IMR-90 (cell line): ENCODE measurements around the gene ENDOG. TPM values are rescaled to one million over a fixed set of nuclear protein-coding genes. Genes with fewer than 3 reads are reported as not detected.

ENCODE experiments used
- ATAC-seq: fragments of 200-7000 bp; cut with Tn5 transposase; 2 replicates; pipeline ENCODE4 v1.9.1; 2020; ENCODE audit warnings: low read depth, mild to moderate bottlenecking, moderate library complexity
- BruUV-seq: library from RNA; stranded (reverse); fragments of 400-500 nt; replicated peaks from 2 replicates; lab custom pipeline; 2021; lab: Mats Ljungman, UMichigan
- CTCF ChIA-PET: fragments of 300-600 bp; formaldehyde crosslinking; extraction: SDS; loops from one replicate; lab custom pipeline; 2021; ENCODE audit warnings: antibody characterized with exemption; lab: Yijun Ruan, JAX
- POLR2A ChIA-PET: fragments of 300-600 bp; sonication (Branson Sonifier 250); formaldehyde crosslinking; loops from one replicate; lab custom pipeline; 2022; ENCODE audit warnings: antibody characterized with exemption; ENCODE audit not compliant: unreplicated experiment; lab: Charles Lee
- DNase-seq: peaks from one replicate; pipeline ENCODE4 v3.0.0; 2013
- H2AFZ ChIP-seq: replicated peaks from 2 replicates; pipeline ENCODE3; 2013; ENCODE audit warnings: low read length, mild to moderate bottlenecking; ENCODE audit not compliant: poor library complexity
- H2AK5ac ChIP-seq: 2 replicates; pipeline ENCODE4 v1.6.1; 2013; ENCODE audit warnings: low read depth, low read length, inconsistent platforms
- H2AK9ac ChIP-seq: replicated peaks from 2 replicates; pipeline ENCODE3; 2013; ENCODE audit warnings: mild to moderate bottlenecking, low read depth, low read length, moderate library complexity; ENCODE audit not compliant: poor library complexity
- H2BK120ac ChIP-seq: 2 replicates; pipeline ENCODE4 v1.6.1; 2013; ENCODE audit warnings: low read depth, low read length, inconsistent platforms
- H2BK15ac ChIP-seq: 3 replicates; pipeline ENCODE4 v1.6.1; 2013; ENCODE audit warnings: low read depth, low read length, inconsistent platforms
- H2BK20ac ChIP-seq: 2 replicates; pipeline ENCODE4 v1.6.1; 2013; ENCODE audit warnings: low read depth, mild to moderate bottlenecking, inconsistent platforms, low read length, moderate library complexity
- H2BK5ac ChIP-seq: 2 replicates; pipeline ENCODE4 v1.6.1; 2013; ENCODE audit warnings: mild to moderate bottlenecking, low read depth, low read length, inconsistent platforms; ENCODE audit not compliant: poor library complexity, severe bottlenecking
- H3K14ac ChIP-seq: replicated peaks from 2 replicates; pipeline ENCODE4 v1.6.1; 2013; ENCODE audit warnings: low read depth, low read length, inconsistent platforms
- H3K18ac ChIP-seq: 2 replicates; pipeline ENCODE4 v1.6.1; 2013; ENCODE audit warnings: low read depth, low read length, control low read depth
- H3K23ac ChIP-seq: 2 replicates; pipeline ENCODE4 v1.6.1; 2013; ENCODE audit warnings: low read depth, low read length, inconsistent platforms
- H3K27ac ChIP-seq: 2 replicates; pipeline ENCODE4 v1.5.1; 2013; ENCODE audit warnings: mild to moderate bottlenecking, control low read depth, low read length; ENCODE audit not compliant: insufficient read depth
- H3K27me3 ChIP-seq: 2 replicates; pipeline ENCODE4 v1.6.1; 2013; ENCODE audit warnings: low read length; ENCODE audit not compliant: control insufficient read depth, insufficient read depth
- H3K36me3 ChIP-seq: 2 replicates; pipeline ENCODE4 v1.6.1; 2013; ENCODE audit warnings: low read length, mixed read lengths; ENCODE audit not compliant: control insufficient read depth, insufficient read depth
- H3K4ac ChIP-seq: 2 replicates; pipeline ENCODE4 v1.6.1; 2013; ENCODE audit warnings: low read depth, low read length, inconsistent platforms
- H3K4me1 ChIP-seq: 2 replicates; pipeline ENCODE4 v1.6.1; 2013; ENCODE audit warnings: low read length, mixed read lengths; ENCODE audit not compliant: control insufficient read depth, insufficient read depth
- H3K4me2 ChIP-seq: 2 replicates; pipeline ENCODE4 v1.6.1; 2013; ENCODE audit warnings: low read depth, mild to moderate bottlenecking, control low read depth, low read length, moderate library complexity
- H3K4me3 ChIP-seq: 2 replicates; pipeline ENCODE4 v1.5.1; 2013; ENCODE audit warnings: low read depth, mild to moderate bottlenecking, control low read depth, low read length, moderate library complexity; ENCODE audit not compliant: insufficient read depth
- H3K56ac ChIP-seq: 2 replicates; pipeline ENCODE4 v1.6.1; 2013; ENCODE audit warnings: low read length, inconsistent platforms; ENCODE audit not compliant: insufficient read depth; ENCODE audit errors: extremely low read depth
- H3K79me1 ChIP-seq, 2 experiments: 2 replicates each; pipeline ENCODE4 v1.6.1; 2013; ENCODE audit warnings: low read length in 2 of 2, inconsistent platforms in 1 of 2, low read depth in 1 of 2
- H3K9ac ChIP-seq: 2 replicates; pipeline ENCODE4 v1.6.1; 2013; ENCODE audit warnings: low read depth, low read length, control low read depth
- H3K9me1 ChIP-seq: 2 replicates; pipeline ENCODE4 v1.6.1; 2013; ENCODE audit warnings: low read length, inconsistent platforms; ENCODE audit not compliant: insufficient read depth
- H3K9me3 ChIP-seq: 2 replicates; pipeline ENCODE4 v1.6.1; 2013; ENCODE audit warnings: low read length; ENCODE audit not compliant: control insufficient read depth, insufficient read depth
- H4K20me1 ChIP-seq: 2 replicates; pipeline ENCODE4 v1.6.1; 2013; ENCODE audit warnings: low read length, inconsistent platforms; ENCODE audit not compliant: insufficient read depth
- H4K5ac ChIP-seq: 2 replicates; pipeline ENCODE4 v1.6.1; 2013; ENCODE audit warnings: mild to moderate bottlenecking, low read depth, low read length, control low read depth
- H4K8ac ChIP-seq, 2 experiments: 2 replicates each; pipeline ENCODE4 v1.6.1; 2013; ENCODE audit warnings: low read depth in 2 of 2, low read length in 2 of 2, control low read depth in 1 of 2, inconsistent platforms in 1 of 2
- H4K91ac ChIP-seq: 2 replicates; pipeline ENCODE4 v1.6.1; 2013; ENCODE audit warnings: low read depth, low read length, inconsistent platforms; ENCODE audit not compliant: insufficient read depth
- BHLHE40 ChIP-seq: fragments of 150-350 bp; IDR thresholded peaks from 2 replicates; pipeline ENCODE4 v1.6.1; 2016; ENCODE audit warnings: mild to moderate bottlenecking, low read depth, low read length
- CHD1 ChIP-seq: IDR thresholded peaks from 2 replicates; pipeline ENCODE4 v1.6.1; 2012; ENCODE audit warnings: low read depth, low read length, improper control_type of control experiment
- FOS ChIP-seq: fragments of 150-350 bp; IDR thresholded peaks from 2 replicates; pipeline ENCODE4 v1.6.1; 2016; ENCODE audit warnings: low read depth, low read length
- MAZ ChIP-seq: IDR thresholded peaks from 2 replicates; pipeline ENCODE4 v1.6.1; 2012; ENCODE audit warnings: low read depth, mild to moderate bottlenecking, low read length, improper control_type of control experiment, moderate library complexity, borderline replicate concordance
- MXI1 ChIP-seq: IDR thresholded peaks from 2 replicates; pipeline ENCODE4 v1.6.1; 2012; ENCODE audit warnings: low read depth, mild to moderate bottlenecking, low read length, moderate library complexity, borderline replicate concordance
- NFE2L2 ChIP-seq: fragments of 150-350 bp; IDR thresholded peaks from 2 replicates; pipeline ENCODE4 v1.6.1; 2016; ENCODE audit warnings: low read depth, mild to moderate bottlenecking, low read length
- POLR2A ChIP-seq: IDR thresholded peaks from 2 replicates; pipeline ENCODE4 v1.6.1; 2012; ENCODE audit warnings: mild to moderate bottlenecking, low read depth, low read length
- RAD21 ChIP-seq: IDR thresholded peaks from 2 replicates; pipeline ENCODE4 v1.6.1; 2012; ENCODE audit warnings: low read length, improper control_type of control experiment
- RCOR1 ChIP-seq: IDR thresholded peaks from 2 replicates; pipeline ENCODE4 v1.6.1; 2012; ENCODE audit warnings: mild to moderate bottlenecking, low read length, improper control_type of control experiment; ENCODE audit not compliant: insufficient replicate concordance
- RFX5 ChIP-seq: IDR thresholded peaks from 2 replicates; pipeline ENCODE4 v1.8.0; 2012; ENCODE audit warnings: low read depth, mild to moderate bottlenecking, low read length, moderate library complexity
- SMC3 ChIP-seq: fragments of 150-350 bp; IDR thresholded peaks from 2 replicates; pipeline ENCODE4 v1.6.1; 2016; ENCODE audit warnings: low read depth, mild to moderate bottlenecking, antibody characterized with exemption, low read length, moderate library complexity
- WGBS, 2 experiments: methylation state at CpG; one replicate each; pipeline versions ENCODE4 v1.1.5 to v1.1.7; 2013; ENCODE audit warnings: missing lambda C conversion rate in 2 of 2; ENCODE audit not compliant: insufficient read length in 1 of 2; ENCODE audit errors: extremely low coverage in 2 of 2; 5-methylcytosine and 5-hydroxymethylcytosine counted together
- dilution Hi-C: fragments of 300-500 bp; cut with HindIII; formaldehyde crosslinking; loops from one replicate; pipeline ENCODE4 v1.14.3; 2018; ENCODE audit warnings: low sequenced_read_pairs; ENCODE audit not compliant: unreplicated experiment
- in situ Hi-C: fragments of 300-500 bp; cut with MboI; formaldehyde crosslinking; loops from 3 replicates; pipeline ENCODE4 v1.14.3; 2019; ENCODE audit warnings: low sequenced_read_pairs, inconsistent platforms, mixed read lengths
- intact Hi-C: fragments of 100-400 bp; cut with micrococcal nuclease; formaldehyde crosslinking; loops from 2 replicates; pipeline ENCODE4 v1.10.0; 2022
- polyA plus RNA-seq, 3 experiments: library from polyadenylated mRNA; depleted of rRNA; stranded (reverse); fragments of >200 nt; gene quantifications; 2 replicates each; pipeline ENCODE4 v1.2.3, GENCODE V29; 2012; ENCODE audit warnings: low replicate concordance in 1 of 3
- total RNA-seq: library from RNA; depleted of rRNA; stranded (reverse); fragments of >200 nt; gene quantifications from 2 replicates; pipeline ENCODE4 v1.2.3, GENCODE V29; 2012
- TF ChIP-seq, protein P1 (sequence below): conservative IDR thresholded peaks from 2 replicates; pipeline ENCODE4 v1.5.1; 2012; ENCODE audit warnings: mild to moderate bottlenecking, low read depth, low read length, improper control_type of control experiment
- TF ChIP-seq, protein P2 (sequence below): fragments of 150-350 bp; IDR thresholded peaks from 2 replicates; pipeline ENCODE4 v1.6.1; 2017; ENCODE audit warnings: mild to moderate bottlenecking, antibody characterized with exemption, low read length, low read depth

Gene ENDOG
- total and polyA plus RNA-seq, 2 of the 4 experiments (the other 2 are of a cell fraction), result 9.9 to 16.2 TPM

DNA sequence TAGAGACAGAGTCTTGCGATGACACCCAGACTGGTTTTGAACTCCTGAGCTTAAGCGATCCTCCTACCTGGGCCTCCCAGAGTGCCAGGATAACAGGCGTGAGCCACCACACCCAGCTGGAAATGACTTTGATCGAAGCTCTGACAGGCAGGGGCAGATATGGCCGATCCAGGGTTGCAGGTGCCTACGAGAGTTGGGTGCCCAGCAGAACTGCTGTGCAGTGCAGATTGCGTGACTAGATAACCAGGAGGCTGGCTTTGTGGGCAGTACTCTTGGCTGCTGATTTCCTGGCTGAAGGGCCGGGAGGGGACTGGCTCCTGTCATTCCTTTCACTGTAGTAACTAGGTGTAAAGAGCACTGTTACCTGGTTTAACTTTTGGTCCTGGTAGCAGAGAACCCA, 19.4 kb upstream of the ENDOG start:
- intact Hi-C loops (no loop called here), in situ Hi-C loops (no loop called here), dilution Hi-C loops (no loop called here)
- no peak overlapping the region for H3K18ac ChIP-seq
- H3K79me1 ChIP-seq, result 0 out of 4 replicates have a peak, but pooled peaks cover 0 to 3% of the 10 kb centered on the region in 2 experiments
- no peaks in the 10 kb centered on the region for H3K27me3 ChIP-seq
- H4K20me1 ChIP-seq, result no peaks in the 10 kb centered on the region
- TF ChIP-seq, protein P1, sequence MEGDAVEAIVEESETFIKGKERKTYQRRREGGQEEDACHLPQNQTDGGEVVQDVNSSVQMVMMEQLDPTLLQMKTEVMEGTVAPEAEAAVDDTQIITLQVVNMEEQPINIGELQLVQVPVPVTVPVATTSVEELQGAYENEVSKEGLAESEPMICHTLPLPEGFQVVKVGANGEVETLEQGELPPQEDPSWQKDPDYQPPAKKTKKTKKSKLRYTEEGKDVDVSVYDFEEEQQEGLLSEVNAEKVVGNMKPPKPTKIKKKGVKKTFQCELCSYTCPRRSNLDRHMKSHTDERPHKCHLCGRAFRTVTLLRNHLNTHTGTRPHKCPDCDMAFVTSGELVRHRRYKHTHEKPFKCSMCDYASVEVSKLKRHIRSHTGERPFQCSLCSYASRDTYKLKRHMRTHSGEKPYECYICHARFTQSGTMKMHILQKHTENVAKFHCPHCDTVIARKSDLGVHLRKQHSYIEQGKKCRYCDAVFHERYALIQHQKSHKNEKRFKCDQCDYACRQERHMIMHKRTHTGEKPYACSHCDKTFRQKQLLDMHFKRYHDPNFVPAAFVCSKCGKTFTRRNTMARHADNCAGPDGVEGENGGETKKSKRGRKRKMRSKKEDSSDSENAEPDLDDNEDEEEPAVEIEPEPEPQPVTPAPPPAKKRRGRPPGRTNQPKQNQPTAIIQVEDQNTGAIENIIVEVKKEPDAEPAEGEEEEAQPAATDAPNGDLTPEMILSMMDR, result no peak
- no peak for TF ChIP-seq RAD21
- no peak for TF ChIP-seq SMC3
- TF ChIP-seq FOS, result no peak
- no peak for TF ChIP-seq RFX5
- TF ChIP-seq, protein P2, sequence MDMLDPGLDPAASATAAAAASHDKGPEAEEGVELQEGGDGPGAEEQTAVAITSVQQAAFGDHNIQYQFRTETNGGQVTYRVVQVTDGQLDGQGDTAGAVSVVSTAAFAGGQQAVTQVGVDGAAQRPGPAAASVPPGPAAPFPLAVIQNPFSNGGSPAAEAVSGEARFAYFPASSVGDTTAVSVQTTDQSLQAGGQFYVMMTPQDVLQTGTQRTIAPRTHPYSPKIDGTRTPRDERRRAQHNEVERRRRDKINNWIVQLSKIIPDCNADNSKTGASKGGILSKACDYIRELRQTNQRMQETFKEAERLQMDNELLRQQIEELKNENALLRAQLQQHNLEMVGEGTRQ, result no peak
- no peak for TF ChIP-seq RCOR1
- TF ChIP-seq POLR2A, result no peak
- no peak for TF ChIP-seq MXI1
- TF ChIP-seq NFE2L2, result no peak
- TF ChIP-seq BHLHE40, result no peak
- no peak for TF ChIP-seq CHD1
- no peak for TF ChIP-seq MAZ
- no peak overlapping the region for H3K56ac ChIP-seq
- no peak overlapping the region for H3K23ac ChIP-seq
- H3K9ac ChIP-seq, result no peak overlapping the region
- H2BK120ac ChIP-seq, result no peak overlapping the region
- H2BK20ac ChIP-seq, result no peak overlapping the region
- no peak overlapping the region for H3K4me2 ChIP-seq
- H4K91ac ChIP-seq, result no peak overlapping the region
- no peak for DNase-seq
- H3K36me3 ChIP-seq, result peaks cover 54% of the 10 kb centered on the region
- no peaks in the 10 kb centered on the region for H3K4me1 ChIP-seq
- H2BK5ac ChIP-seq, result no peak overlapping the region
- ATAC-seq, result no peak
- no peak overlapping the region for H3K27ac ChIP-seq
- ChIA-PET CTCF (interaction anchor here (0.6 kb wide), 1 partner anchor 10 kb away, joined by 5 read pairs; no protein-coding TSS in a partner anchor), POLR2A (no interaction called here)
- H3K9me3 ChIP-seq, result no peaks in the 10 kb centered on the region
- H2AK5ac ChIP-seq, result no peak overlapping the region
- H2AK9ac ChIP-seq, result no peak overlapping the region
- no peaks in the 10 kb centered on the region for H3K9me1 ChIP-seq
- H3K4me3 ChIP-seq, result no peak overlapping the region
- H4K8ac ChIP-seq, result no peak overlapping the region
- H3K14ac ChIP-seq, result no peak overlapping the region
- WGBS, 2 experiments, result 96% methylated on average over 7 of the region's 8 CpGs; no CpG with 5 or more reads in 1 of the 2 experiments
- H2AFZ ChIP-seq, result no peak overlapping the region
- no peak overlapping the region for H4K5ac ChIP-seq
- BruUV-seq, result no TSS peak
- H2BK15ac ChIP-seq, result no peak overlapping the region
- no peak overlapping the region for H3K4ac ChIP-seq
